Testis (tissue), 2 donors: ENCODE results near the gene MAP3K2.

ENCODE experiments used
- POLR2A ChIP-seq: fragments of 450-650 bp; IDR thresholded peaks from one replicate; pipeline ENCODE4 v1.6.1; 2017; ENCODE audit warnings: antibody characterized with exemption, mild to moderate bottlenecking, moderate library complexity
- TF ChIP-seq, protein P1 (sequence below), 3 experiments: fragments of 450-650 bp in 2 of 3; fragments of 200-600 bp in 1 of 3; sonication (generic) in 1 of 3; IDR thresholded peaks; one replicate each; pipeline ENCODE4 v1.5.1; 2016 to 2019; ENCODE audit warnings: antibody characterized with exemption in 3 of 3, mild to moderate bottlenecking in 2 of 3, moderate library complexity in 1 of 3

DNA sequence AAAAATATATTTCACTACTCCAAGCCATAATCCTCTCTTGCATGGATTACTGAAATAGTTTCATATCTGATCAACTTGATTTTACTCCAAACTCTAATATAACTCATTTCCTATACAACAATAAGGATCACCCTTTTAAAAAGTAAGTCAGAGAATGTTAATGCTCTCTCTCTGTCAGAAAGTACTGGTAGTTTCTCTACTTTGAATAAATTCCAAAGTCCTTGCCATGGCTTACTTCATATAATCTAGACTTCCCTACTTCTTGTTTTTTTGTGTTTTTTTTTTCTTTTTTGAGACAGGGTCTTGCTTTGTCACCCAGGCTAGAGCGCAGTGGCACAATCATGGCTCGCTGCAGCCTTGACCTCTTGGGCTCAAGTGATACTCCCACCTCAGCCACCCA lies 36.2 kb downstream of the MAP3K2 start:
- TF ChIP-seq, protein P1, sequence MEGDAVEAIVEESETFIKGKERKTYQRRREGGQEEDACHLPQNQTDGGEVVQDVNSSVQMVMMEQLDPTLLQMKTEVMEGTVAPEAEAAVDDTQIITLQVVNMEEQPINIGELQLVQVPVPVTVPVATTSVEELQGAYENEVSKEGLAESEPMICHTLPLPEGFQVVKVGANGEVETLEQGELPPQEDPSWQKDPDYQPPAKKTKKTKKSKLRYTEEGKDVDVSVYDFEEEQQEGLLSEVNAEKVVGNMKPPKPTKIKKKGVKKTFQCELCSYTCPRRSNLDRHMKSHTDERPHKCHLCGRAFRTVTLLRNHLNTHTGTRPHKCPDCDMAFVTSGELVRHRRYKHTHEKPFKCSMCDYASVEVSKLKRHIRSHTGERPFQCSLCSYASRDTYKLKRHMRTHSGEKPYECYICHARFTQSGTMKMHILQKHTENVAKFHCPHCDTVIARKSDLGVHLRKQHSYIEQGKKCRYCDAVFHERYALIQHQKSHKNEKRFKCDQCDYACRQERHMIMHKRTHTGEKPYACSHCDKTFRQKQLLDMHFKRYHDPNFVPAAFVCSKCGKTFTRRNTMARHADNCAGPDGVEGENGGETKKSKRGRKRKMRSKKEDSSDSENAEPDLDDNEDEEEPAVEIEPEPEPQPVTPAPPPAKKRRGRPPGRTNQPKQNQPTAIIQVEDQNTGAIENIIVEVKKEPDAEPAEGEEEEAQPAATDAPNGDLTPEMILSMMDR (IDR thresholded peaks at IDR 0.05): no peak
- TF ChIP-seq POLR2A: no peak
